ENCODE measurements around the gene ARPC3.

DNA sequence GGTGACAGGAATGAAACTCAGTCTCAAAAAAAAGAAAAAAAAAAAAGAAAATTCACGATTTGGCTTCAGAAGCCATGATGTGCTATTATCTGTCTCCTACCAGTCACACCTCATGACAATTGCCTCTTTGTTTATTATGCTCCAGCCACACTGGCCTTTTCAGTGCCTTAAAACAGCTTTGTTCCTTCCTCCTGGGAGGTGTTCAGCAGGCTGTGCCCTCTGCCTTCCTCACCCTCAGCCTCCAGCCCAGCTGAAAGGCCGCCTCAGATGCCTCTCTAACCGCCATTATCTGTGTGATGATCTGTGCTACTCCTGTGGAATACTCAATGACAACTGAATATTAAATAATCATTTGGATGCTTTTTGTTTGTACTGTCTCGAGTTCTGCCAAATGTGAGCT is 8.6 kb upstream of the ARPC3 start:
- TF ChIP-seq, protein P1, sequence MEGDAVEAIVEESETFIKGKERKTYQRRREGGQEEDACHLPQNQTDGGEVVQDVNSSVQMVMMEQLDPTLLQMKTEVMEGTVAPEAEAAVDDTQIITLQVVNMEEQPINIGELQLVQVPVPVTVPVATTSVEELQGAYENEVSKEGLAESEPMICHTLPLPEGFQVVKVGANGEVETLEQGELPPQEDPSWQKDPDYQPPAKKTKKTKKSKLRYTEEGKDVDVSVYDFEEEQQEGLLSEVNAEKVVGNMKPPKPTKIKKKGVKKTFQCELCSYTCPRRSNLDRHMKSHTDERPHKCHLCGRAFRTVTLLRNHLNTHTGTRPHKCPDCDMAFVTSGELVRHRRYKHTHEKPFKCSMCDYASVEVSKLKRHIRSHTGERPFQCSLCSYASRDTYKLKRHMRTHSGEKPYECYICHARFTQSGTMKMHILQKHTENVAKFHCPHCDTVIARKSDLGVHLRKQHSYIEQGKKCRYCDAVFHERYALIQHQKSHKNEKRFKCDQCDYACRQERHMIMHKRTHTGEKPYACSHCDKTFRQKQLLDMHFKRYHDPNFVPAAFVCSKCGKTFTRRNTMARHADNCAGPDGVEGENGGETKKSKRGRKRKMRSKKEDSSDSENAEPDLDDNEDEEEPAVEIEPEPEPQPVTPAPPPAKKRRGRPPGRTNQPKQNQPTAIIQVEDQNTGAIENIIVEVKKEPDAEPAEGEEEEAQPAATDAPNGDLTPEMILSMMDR (IDR thresholded peaks at IDR 0.05) = no peak
- no peak for TF ChIP-seq POLR2A (IDR thresholded peaks at IDR 0.05)

Data from body of pancreas (tissue), 4 donors.